Cardiac muscle cell (in vitro differentiated cells and primary cell): Measurements from ENCODE around the gene NCAM2. TPM values are rescaled to one million over a fixed set of nuclear protein-coding genes. Genes with fewer than 3 reads are reported as not detected.

Source experiments
- DNase-seq, 2 donors: peaks; one replicate each; pipeline versions ENCODE4 v3.0.0 to v3.0.0-alpha.2; 2010 to 2017; ENCODE audit warnings: low read depth in 1 of 2, low spot score in 1 of 2
- H3K27ac ChIP-seq: fragments of 200-600 bp; sonication (generic); 2 replicates; pipeline ENCODE4 v1.5.1; 2016
- H3K27me3 ChIP-seq: fragments of 200-600 bp; sonication (generic); 2 replicates; pipeline ENCODE4 v1.6.0; 2016; ENCODE audit warnings: control low read depth
- H3K36me3 ChIP-seq: fragments of 200-600 bp; sonication (generic); 2 replicates; pipeline ENCODE4 v1.5.1; 2016; ENCODE audit warnings: control low read depth
- H3K4me1 ChIP-seq: fragments of 200-600 bp; sonication (generic); 2 replicates; pipeline ENCODE4 v1.8.1; 2017; ENCODE audit warnings: low read depth, mild to moderate bottlenecking, mixed run types
- H3K4me3 ChIP-seq: fragments of 200-600 bp; sonication (generic); 2 replicates; pipeline ENCODE4 v1.5.1; 2016; ENCODE audit warnings: mild to moderate bottlenecking
- H3K9me3 ChIP-seq: fragments of 200-600 bp; sonication (generic); 2 replicates; pipeline ENCODE4 v1.5.1; 2017; ENCODE audit warnings: low read depth, mild to moderate bottlenecking, control low read depth
- CTCF ChIP-seq: IDR thresholded peaks from 2 replicates; pipeline ENCODE4 v1.5.1; 2012; ENCODE audit warnings: low read depth, mild to moderate bottlenecking, low read length
- polyA plus RNA-seq: library from polyadenylated mRNA; unstranded; fragments of >200 nt; fragmentation: Nextera tagmentation; extraction: Ambion mirVana; gene quantifications from 2 replicates; pipeline ENCODE4 v1.2.1, GENCODE V29; 2016
- total RNA-seq: library from RNA; depleted of rRNA; stranded (reverse); fragments of >200 nt; gene quantifications from 2 replicates; pipeline ENCODE4 v1.2.3, GENCODE V29; 2016

The NCAM2 gene
- total and polyA plus RNA-seq, 2 experiments from 2014 or later, result 0.45 to 2.6 TPM

GRCh38 chr21:21159253-21159899 lies 161.2 kb downstream of the NCAM2 start:
- no peak for TF ChIP-seq CTCF
- H3K27me3 ChIP-seq, result no peaks in the 10 kb centered on the region
- DNase-seq, result no peak

GRCh38 chr21:21162786-21163185 lies 164.6 kb downstream of the NCAM2 start:
- no peak overlapping the region for H3K4me3 ChIP-seq
- no peaks in the 10 kb centered on the region for H3K27me3 ChIP-seq
- TF ChIP-seq CTCF, result no peak
- H3K36me3 ChIP-seq, result no peaks in the 10 kb centered on the region
- DNase-seq, result no peak
- no peaks in the 10 kb centered on the region for H3K9me3 ChIP-seq
- no peak overlapping the region for H3K27ac ChIP-seq
- H3K4me1 ChIP-seq, result no peaks in the 10 kb centered on the region

More at GRCh38 chr21:21159253-21159899, 161.2 kb downstream of the NCAM2 start:
- H3K4me1 ChIP-seq, result no peaks in the 10 kb centered on the region
- no peaks in the 10 kb centered on the region for H3K36me3 ChIP-seq
- H3K4me3 ChIP-seq, result no peak overlapping the region
- no peak overlapping the region for H3K27ac ChIP-seq
- no peaks in the 10 kb centered on the region for H3K9me3 ChIP-seq

- no peaks in the 10 kb centered on the region for H3K9me3 ChIP-seq
- H3K4me3 ChIP-seq, result no peak overlapping the region
- TF ChIP-seq CTCF, result peak; percentile 56
- H3K36me3 ChIP-seq, result no peaks in the 10 kb centered on the region
- peak; percentile 78 to 85 for DNase-seq
- H3K27me3 ChIP-seq, result no peaks in the 10 kb centered on the region
- H3K4me1 ChIP-seq, result no peaks in the 10 kb centered on the region
- no peak overlapping the region for H3K27ac ChIP-seq
Observed at GRCh38 chr21:21163904-21164303, 165.7 kb downstream of the NCAM2 start.

- Histone ChIP-seq H3K36me3 (no peaks in the 10 kb centered on the region), H3K4me1 (no peaks in the 10 kb centered on the region), H3K4me3 (no peak overlapping the region), H3K9me3 (no peaks in the 10 kb centered on the region), H3K27me3 (no peaks in the 10 kb centered on the region), H3K27ac (no peak overlapping the region)
- TF ChIP-seq CTCF, result no peak
- peak in 1 of 2 donors; percentile 81 for DNase-seq
Observed at GRCh38 chr21:21165063-21165645, 166.9 kb downstream of the NCAM2 start.

GRCh38 chr21:21174676-21175075 lies 176.5 kb downstream of the NCAM2 start:
- Histone ChIP-seq H3K27me3 (no peaks in the 10 kb centered on the region), H3K36me3 (no peaks in the 10 kb centered on the region), H3K4me1 (no peaks in the 10 kb centered on the region), H3K9me3 (no peaks in the 10 kb centered on the region), H3K27ac (no peak overlapping the region), H3K4me3 (no peak overlapping the region)
- DNase-seq, result no peak
- no peak for TF ChIP-seq CTCF
